ENCODE results near the gene UBL3. TPM values are rescaled to one million over a fixed set of nuclear protein-coding genes. Genes with fewer than 3 reads are reported as not detected.

Gene UBL3
- total and polyA plus RNA-seq, 2 of the 8 experiments (the other 6 are each of a cell fraction or from before 2014, with no cell fraction given), result 5.3 to 16.1 TPM

- TF ChIP-seq EP300 (IDR thresholded peaks at IDR 0.05; ENCODE audit: borderline replicate concordance in 1 of 2, low read depth in 2 of 2, low read length in 2 of 2) (no peak), SP2 (IDR thresholded peaks at IDR 0.05; ENCODE audit: low read length) (peak; percentile 30)
These were observed 34.4 kb upstream of the UBL3 start (continued) for GRCh38 chr13:29884671-29885430.
